HG03039 (cell line): ENCODE data around the gene HSF4.

Experiments
- ATAC-seq: cut with Tn5 transposase; IDR thresholded peaks from one replicate; pipeline ENCODE4 v1.9.1; 2021; ENCODE audit warnings: mild to moderate bottlenecking, moderate library complexity; ENCODE audit not compliant: unreplicated experiment

Gene HSF4

DNA sequence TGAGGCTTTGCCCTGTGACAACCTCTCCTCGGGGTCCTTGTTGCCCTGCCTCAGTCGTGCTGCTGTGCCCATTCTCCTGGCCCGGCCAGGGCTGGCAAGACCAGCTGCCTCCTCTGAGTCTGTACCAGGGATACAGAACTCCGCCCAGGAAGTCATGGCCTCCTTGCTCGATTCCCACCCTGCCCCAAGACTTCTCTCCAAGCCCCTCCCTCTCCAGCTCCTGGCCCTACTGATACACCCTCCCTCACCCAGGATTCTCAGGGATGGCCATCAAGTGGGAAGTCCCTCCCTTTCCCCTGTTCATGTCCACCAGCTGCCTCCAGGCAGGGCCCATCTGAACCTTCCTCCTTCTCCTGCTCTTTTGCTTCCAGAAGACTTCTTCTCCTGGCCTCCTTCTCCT lies 51.2 kb downstream of the HSF4 start:
- ATAC-seq, result no peak

DNA sequence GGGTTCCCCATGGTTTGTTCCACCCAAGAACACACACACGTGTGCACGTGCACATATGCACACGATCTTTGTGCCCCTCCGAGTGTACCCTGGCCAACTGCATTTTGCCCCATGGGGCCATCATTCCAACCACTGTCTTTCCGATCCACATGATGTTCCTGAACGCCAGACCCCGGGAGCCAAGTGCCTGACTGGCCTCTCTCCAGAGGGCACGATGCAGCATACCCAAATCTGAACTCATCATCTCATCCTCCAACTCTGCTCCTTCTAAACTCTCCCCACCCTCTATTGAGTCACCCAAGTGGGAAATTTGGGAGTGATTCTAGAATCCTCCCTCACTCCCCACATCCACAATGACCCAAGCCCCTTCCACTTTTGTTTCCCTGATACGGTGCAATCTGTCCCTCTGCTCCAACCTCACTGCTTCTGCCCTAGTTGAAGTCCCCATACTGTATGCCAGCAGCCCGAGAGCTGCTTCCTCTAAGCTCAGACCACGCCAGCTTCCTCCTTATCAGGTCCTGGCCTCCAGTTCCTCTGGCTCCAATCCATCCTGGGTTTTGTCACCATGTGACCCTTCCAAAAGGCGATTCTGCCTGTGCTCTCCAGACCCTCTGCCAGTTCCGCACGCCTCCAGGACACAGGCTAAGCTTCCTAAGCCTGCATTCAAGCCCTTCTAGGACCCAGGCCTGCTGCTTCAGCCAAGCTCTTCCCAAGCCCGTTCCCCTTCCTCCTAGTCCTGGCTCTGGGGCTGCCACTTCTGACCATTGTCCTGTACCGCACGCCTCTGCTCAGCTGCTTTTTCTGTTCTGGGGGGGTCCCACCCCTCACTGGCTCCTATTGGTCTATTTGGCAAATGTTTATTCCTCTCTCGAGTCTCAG lies 52.3 kb downstream of the HSF4 start:
- ATAC-seq, result no peak
